Measurements from ENCODE around the gene PLA2G5.

PLA2G5 gene

DNA sequence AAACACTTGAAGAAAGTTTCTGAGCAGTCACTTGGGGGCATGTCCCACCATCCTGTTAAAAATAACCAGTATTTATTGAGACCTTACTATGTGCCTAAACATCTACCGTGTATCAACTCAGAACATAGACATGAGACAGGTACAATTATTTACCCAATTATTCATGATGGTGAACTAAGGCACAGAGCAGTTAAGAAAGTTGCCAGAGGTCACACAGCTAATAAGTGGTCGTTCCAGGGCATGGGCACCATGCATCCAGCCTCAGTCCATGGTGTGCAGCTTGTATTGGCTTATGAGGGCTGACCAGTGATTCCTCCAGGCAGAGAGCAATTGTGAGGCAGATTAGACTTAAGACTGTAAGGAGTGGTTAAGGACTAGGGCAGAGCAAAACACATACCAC lies 5.4 kb downstream of the PLA2G5 start:
- no peaks in the 10 kb centered on the region for H3K9me3 ChIP-seq
- peaks cover 0 to 13% (median 0%) of the 10 kb centered on the region in 4 donors for H3K4me1 ChIP-seq
- intact Hi-C loops (cut with DNase I; ENCODE audit: low total_unique reads): no loop called here

DNA sequence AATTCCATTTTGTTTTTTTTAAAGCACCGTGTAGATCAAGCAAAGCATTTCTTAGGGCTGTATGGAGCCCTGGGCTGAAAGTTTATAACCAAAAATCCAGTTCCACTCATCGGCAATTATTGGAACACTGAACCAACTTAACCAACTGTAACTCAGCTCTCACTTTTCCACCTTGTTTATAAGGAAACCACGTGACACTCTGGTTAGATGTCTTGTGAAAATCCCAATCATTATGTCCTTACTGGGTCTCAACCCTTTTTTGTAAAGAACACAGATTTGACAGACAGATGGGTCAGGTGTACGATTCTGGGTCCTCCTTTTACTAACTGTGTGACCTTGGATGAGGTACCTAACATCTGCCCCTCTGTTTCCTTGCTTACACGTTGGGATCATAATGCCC lies 6.2 kb downstream of the PLA2G5 start:
- no peak for DNase-seq
- no peaks in the 10 kb centered on the region for H3K27me3 ChIP-seq
- H3K36me3 ChIP-seq: no peaks in the 10 kb centered on the region
- no peak overlapping the region for H3K4me3 ChIP-seq
- H3K4me1 ChIP-seq: peaks cover 0 to 13% (median 0%) of the 10 kb centered on the region in 4 donors
- intact Hi-C loops (cut with DNase I; ENCODE audit: low total_unique reads): no loop called here
- no peaks in the 10 kb centered on the region for H3K9me3 ChIP-seq
- TF ChIP-seq, protein P1, sequence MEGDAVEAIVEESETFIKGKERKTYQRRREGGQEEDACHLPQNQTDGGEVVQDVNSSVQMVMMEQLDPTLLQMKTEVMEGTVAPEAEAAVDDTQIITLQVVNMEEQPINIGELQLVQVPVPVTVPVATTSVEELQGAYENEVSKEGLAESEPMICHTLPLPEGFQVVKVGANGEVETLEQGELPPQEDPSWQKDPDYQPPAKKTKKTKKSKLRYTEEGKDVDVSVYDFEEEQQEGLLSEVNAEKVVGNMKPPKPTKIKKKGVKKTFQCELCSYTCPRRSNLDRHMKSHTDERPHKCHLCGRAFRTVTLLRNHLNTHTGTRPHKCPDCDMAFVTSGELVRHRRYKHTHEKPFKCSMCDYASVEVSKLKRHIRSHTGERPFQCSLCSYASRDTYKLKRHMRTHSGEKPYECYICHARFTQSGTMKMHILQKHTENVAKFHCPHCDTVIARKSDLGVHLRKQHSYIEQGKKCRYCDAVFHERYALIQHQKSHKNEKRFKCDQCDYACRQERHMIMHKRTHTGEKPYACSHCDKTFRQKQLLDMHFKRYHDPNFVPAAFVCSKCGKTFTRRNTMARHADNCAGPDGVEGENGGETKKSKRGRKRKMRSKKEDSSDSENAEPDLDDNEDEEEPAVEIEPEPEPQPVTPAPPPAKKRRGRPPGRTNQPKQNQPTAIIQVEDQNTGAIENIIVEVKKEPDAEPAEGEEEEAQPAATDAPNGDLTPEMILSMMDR (IDR thresholded peaks at IDR 0.05): no peak
- no peak overlapping the region for H3K27ac ChIP-seq

More for the DNA sequence above, 5.4 kb downstream of the PLA2G5 start:
- no peak overlapping the region for H3K27ac ChIP-seq
- TF ChIP-seq, protein P1 (IDR thresholded peaks at IDR 0.05): no peak
- no peaks in the 10 kb centered on the region for H3K27me3 ChIP-seq
- no peak for DNase-seq
- no peaks in the 10 kb centered on the region for H3K36me3 ChIP-seq
- H3K4me3 ChIP-seq: no peak overlapping the region

DNA sequence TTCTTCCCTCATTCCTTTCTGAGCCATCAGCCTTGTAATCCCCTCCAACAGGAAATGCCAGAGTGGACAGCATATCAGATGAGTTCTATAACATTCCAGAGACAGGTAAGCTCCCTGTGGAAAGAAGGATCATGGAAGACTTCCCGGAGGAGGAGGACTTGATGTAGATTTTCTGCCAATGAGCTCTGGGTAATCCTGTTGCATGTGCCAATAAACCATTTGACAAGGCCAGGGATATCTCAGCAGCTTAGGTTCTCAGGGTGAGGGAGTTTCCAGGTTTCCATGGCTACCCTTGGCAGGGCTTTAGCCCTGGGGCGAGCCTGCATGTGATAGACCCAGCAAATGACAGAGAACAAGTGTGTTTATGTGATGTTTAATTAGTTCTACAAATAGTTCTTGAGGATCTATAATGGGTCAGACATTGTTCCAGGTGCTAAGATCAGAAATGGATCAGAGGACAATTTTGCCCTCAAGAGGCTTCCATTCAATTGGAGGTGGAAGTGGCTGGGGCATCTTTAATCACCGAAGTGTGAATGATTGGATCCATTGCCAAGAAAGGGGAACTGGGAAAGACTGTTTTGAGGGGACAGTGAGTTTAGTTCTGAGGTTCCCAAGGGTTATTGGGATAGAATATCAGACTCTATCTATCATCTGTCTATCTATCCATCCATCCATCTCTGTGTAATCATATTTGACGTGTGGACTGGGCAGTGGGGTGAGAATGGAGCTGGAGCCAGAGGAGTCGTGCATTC lies 6.9 kb downstream of the PLA2G5 start:
- TF ChIP-seq, protein P1 (IDR thresholded peaks at IDR 0.05): no peak
- no peaks in the 10 kb centered on the region for H3K9me3 ChIP-seq
- intact Hi-C loops (cut with DNase I; ENCODE audit: low total_unique reads): no loop called here
- no peak overlapping the region for H3K27ac ChIP-seq
- no peak for DNase-seq
- no peaks in the 10 kb centered on the region for H3K36me3 ChIP-seq
- no peaks in the 10 kb centered on the region for H3K27me3 ChIP-seq
- H3K4me1 ChIP-seq: peaks cover 0 to 13% (median 0%) of the 10 kb centered on the region in 4 donors
- H3K4me3 ChIP-seq: no peak overlapping the region

DNA sequence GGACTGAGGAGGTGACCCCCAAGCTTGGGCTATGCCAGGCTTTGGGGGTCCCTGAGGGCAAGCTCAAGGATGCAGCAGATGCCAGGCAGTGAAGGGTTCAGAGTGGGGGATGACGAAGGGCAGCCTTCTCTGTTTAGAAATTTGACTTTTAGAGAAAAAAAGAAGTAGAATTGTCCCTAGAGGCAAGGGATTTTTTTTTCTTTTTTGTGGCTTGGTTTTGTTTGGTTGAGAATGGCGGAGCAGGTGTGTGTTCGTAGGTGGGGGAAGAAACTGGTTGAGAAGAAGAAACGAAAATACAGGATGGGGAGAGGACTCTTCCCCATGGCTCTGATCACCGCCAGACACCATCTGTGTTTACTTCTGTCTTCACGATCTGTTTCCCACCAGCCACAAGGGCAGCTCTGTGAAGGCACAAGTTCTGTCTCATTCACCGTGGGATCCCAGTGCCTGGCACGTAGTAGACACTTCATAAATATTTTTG lies 8.2 kb downstream of the PLA2G5 start:
- Histone ChIP-seq H3K9me3 (no peaks in the 10 kb centered on the region), H3K27ac (no peak overlapping the region), H3K27me3 (no peaks in the 10 kb centered on the region), H3K4me3 (no peak overlapping the region), H3K4me1 (peaks cover 0 to 13% (median 0%) of the 10 kb centered on the region in 4 donors), H3K36me3 (no peaks in the 10 kb centered on the region)
- TF ChIP-seq, protein P1 (IDR thresholded peaks at IDR 0.05): no peak
- DNase-seq: no peak
- intact Hi-C loops (cut with DNase I; ENCODE audit: low total_unique reads): no loop called here

DNA sequence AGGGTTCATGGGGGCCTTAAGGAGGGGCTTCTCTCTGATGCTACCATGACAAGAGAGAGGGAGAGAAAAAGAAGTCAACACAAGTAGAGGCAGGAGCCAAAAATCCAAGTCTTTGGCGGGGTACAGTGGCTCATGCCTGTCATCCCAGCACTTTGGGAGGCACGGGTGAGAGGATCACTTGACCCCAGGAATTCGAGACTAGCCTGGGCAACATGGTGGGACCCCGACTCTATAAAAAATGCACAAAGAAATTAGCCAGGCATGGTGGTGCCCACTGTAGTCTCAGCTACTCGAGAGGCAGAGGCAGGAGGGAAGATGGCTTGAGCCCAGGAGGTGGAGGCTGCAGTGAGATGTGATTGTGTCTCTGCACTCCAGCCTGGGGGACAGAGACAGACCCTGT lies 8.7 kb downstream of the PLA2G5 start:
- H3K27me3 ChIP-seq: no peaks in the 10 kb centered on the region
- no peak for DNase-seq
- peaks cover 0 to 12% (median 0%) of the 10 kb centered on the region in 4 donors for H3K4me1 ChIP-seq
- H3K4me3 ChIP-seq: no peak overlapping the region
- no peaks in the 10 kb centered on the region for H3K9me3 ChIP-seq
- intact Hi-C loops (cut with DNase I; ENCODE audit: low total_unique reads): no loop called here
- TF ChIP-seq, protein P1 (IDR thresholded peaks at IDR 0.05): no peak
- no peaks in the 10 kb centered on the region for H3K36me3 ChIP-seq
- no peak overlapping the region for H3K27ac ChIP-seq
